H9 (cell line): ENCODE results near the gene UBTF. TPM values are rescaled to one million over a fixed set of nuclear protein-coding genes. Genes with fewer than 3 reads are reported as not detected.

Experiments used
- DNase-seq: peaks from one replicate; pipeline ENCODE4 v3.0.0-alpha.2; 2017
- H2AFZ ChIP-seq: one replicate; pipeline ENCODE4 v1.6.1; 2013; ENCODE audit warnings: mild to moderate bottlenecking, low read length, control low read depth, moderate library complexity
- H2AK5ac ChIP-seq: 2 replicates; pipeline ENCODE4 v1.6.1; 2013; ENCODE audit warnings: low read length, control low read depth, mixed read lengths; ENCODE audit not compliant: insufficient read length
- H2BK120ac ChIP-seq: one replicate; pipeline ENCODE4 v1.6.1; 2013; ENCODE audit warnings: low read depth, mild to moderate bottlenecking, low read length, control low read depth, inconsistent platforms; ENCODE audit not compliant: poor library complexity, severe bottlenecking
- H2BK12ac ChIP-seq: 2 replicates; pipeline ENCODE4 v1.6.1; 2013; ENCODE audit warnings: low read length, control low read depth, mixed read lengths, low read depth; ENCODE audit not compliant: insufficient read length
- H2BK15ac ChIP-seq: 2 replicates; pipeline ENCODE4 v1.6.1; 2013; ENCODE audit warnings: low read depth, low read length, control low read depth
- H2BK20ac ChIP-seq: one replicate; pipeline ENCODE4 v1.6.1; 2013; ENCODE audit warnings: low read depth, mild to moderate bottlenecking, low read length, control low read depth, inconsistent platforms; ENCODE audit not compliant: poor library complexity, severe bottlenecking
- H2BK5ac ChIP-seq: 2 replicates; pipeline ENCODE4 v1.6.1; 2013; ENCODE audit warnings: low read length, control low read depth, mixed read lengths; ENCODE audit not compliant: insufficient read length
- H3K14ac ChIP-seq: 2 replicates; pipeline ENCODE4 v1.6.1; 2013; ENCODE audit warnings: low read length, control low read depth; ENCODE audit not compliant: insufficient read depth
- H3K18ac ChIP-seq: 2 replicates; pipeline ENCODE4 v1.6.1; 2013; ENCODE audit warnings: low read depth, mild to moderate bottlenecking, mixed read lengths, low read length, control low read depth; ENCODE audit not compliant: insufficient read length
- H3K23ac ChIP-seq: 2 replicates; pipeline ENCODE4 v1.6.1; 2013; ENCODE audit warnings: low read length, control low read depth, mixed read lengths, low read depth; ENCODE audit not compliant: insufficient read length
- H3K23me2 ChIP-seq: 2 replicates; pipeline ENCODE4 v1.6.1; 2013; ENCODE audit warnings: low read depth, mild to moderate bottlenecking, mixed read lengths, low read length, control low read depth; ENCODE audit not compliant: insufficient read length, poor library complexity, severe bottlenecking
- H3K27ac ChIP-seq: 2 replicates; pipeline ENCODE4 v1.5.1; 2013; ENCODE audit warnings: low read length, control low read depth, mixed read lengths, low read depth; ENCODE audit not compliant: insufficient read length
- H3K27me3 ChIP-seq: 2 replicates; pipeline ENCODE4 v1.6.1; 2013; ENCODE audit warnings: low read length, control low read depth, inconsistent platforms; ENCODE audit not compliant: insufficient read depth
- H3K4ac ChIP-seq: 2 replicates; pipeline ENCODE4 v1.6.1; 2013; ENCODE audit warnings: low read depth, mild to moderate bottlenecking, control low read depth, inconsistent platforms, low read length, moderate library complexity
- H3K4me1 ChIP-seq: 2 replicates; pipeline ENCODE4 v1.6.1; 2013; ENCODE audit warnings: low read length, control low read depth, inconsistent platforms; ENCODE audit not compliant: insufficient read depth
- H3K4me2 ChIP-seq: 2 replicates; pipeline ENCODE4 v1.6.1; 2013; ENCODE audit warnings: low read length, control low read depth, mixed read lengths; ENCODE audit not compliant: insufficient read length, insufficient read depth
- H3K56ac ChIP-seq: 2 replicates; pipeline ENCODE4 v1.6.1; 2013; ENCODE audit warnings: low read depth, mild to moderate bottlenecking, mixed read lengths, low read length, control low read depth; ENCODE audit not compliant: insufficient read length
- H3K79me1 ChIP-seq: 2 replicates; pipeline ENCODE4 v1.6.1; 2013; ENCODE audit warnings: low read depth, mild to moderate bottlenecking, moderate library complexity, low read length, control low read depth, inconsistent platforms; ENCODE audit not compliant: insufficient read depth, poor library complexity, severe bottlenecking
- H3K79me2 ChIP-seq: 2 replicates; pipeline ENCODE4 v1.6.1; 2013; ENCODE audit warnings: low read length, control low read depth, inconsistent platforms; ENCODE audit not compliant: insufficient read depth
- H3K9ac ChIP-seq: 2 replicates; pipeline ENCODE4 v1.6.1; 2013; ENCODE audit warnings: low read length, control low read depth, mixed read lengths; ENCODE audit not compliant: insufficient read length; ENCODE audit errors: extremely low read depth
- H3K9me3 ChIP-seq: one replicate; pipeline ENCODE4 v1.6.1; 2013; ENCODE audit warnings: low read depth, low read length, inconsistent platforms; ENCODE audit not compliant: control insufficient read depth
- H3T11ph ChIP-seq: one replicate; pipeline ENCODE4 v1.6.1; 2013; ENCODE audit warnings: mild to moderate bottlenecking, low read length, control low read depth, inconsistent platforms
- H4K20me1 ChIP-seq: one replicate; pipeline ENCODE4 v1.6.1; 2013; ENCODE audit not compliant: control insufficient read depth, insufficient read length, insufficient read depth
- H4K5ac ChIP-seq: 2 replicates; pipeline ENCODE4 v1.6.1; 2013; ENCODE audit warnings: low read depth, mild to moderate bottlenecking, mixed read lengths, low read length, control low read depth; ENCODE audit not compliant: insufficient read length
- H4K8ac ChIP-seq: replicated peaks from 2 replicates; pipeline ENCODE4 v1.6.1; 2013; ENCODE audit warnings: low read length, control low read depth, mixed read lengths, low read depth; ENCODE audit not compliant: insufficient read length
- H4K91ac ChIP-seq: 2 replicates; pipeline ENCODE4 v1.6.1; 2013; ENCODE audit warnings: low read depth, mild to moderate bottlenecking, moderate library complexity, mixed read lengths, low read length, control low read depth; ENCODE audit not compliant: insufficient read length
- H3K27ac Mint-ChIP-seq, 3 experiments: 2 replicates in 2 of 3; 3 replicates in 1 of 3; pipeline ENCODE4 v1.8.0; 2020 to 2021; ENCODE audit warnings: mixed read lengths in 3 of 3, mild to moderate bottlenecking in 1 of 3, moderate library complexity in 1 of 3
- H3K27me3 Mint-ChIP-seq: 2 replicates; pipeline ENCODE4 v1.8.0; 2021; ENCODE audit warnings: low read depth, mild to moderate bottlenecking, moderate library complexity, mixed read lengths
- H3K36me3 Mint-ChIP-seq, 3 experiments: 2 replicates in 2 of 3; 3 replicates in 1 of 3; pipeline ENCODE4 v1.8.0; 2020 to 2021; ENCODE audit warnings: low read depth in 3 of 3, mixed read lengths in 3 of 3; ENCODE audit not compliant: insufficient read depth in 1 of 3
- H3K4me1 Mint-ChIP-seq, 2 experiments: 2 replicates each; pipeline ENCODE4 v1.8.0; 2020; ENCODE audit warnings: mixed read lengths in 2 of 2
- H3K4me3 Mint-ChIP-seq, 2 experiments: 2 replicates in 1 of 2; 3 replicates in 1 of 2; pipeline ENCODE4 v1.8.0; 2020 to 2021; ENCODE audit warnings: mild to moderate bottlenecking in 2 of 2, mixed read lengths in 2 of 2, moderate library complexity in 1 of 2
- H3K9me3 Mint-ChIP-seq, 2 experiments: 2 replicates in 1 of 2; 3 replicates in 1 of 2; pipeline ENCODE4 v1.8.0; 2020; ENCODE audit warnings: mild to moderate bottlenecking in 2 of 2, mixed read lengths in 2 of 2, moderate library complexity in 1 of 2
- WGBS: extraction: QIAGEN DNeasy Blood & Tissue Kit; methylation state at CpG from one replicate; pipeline ENCODE4 v1.1.7; 2013; ENCODE audit warnings: missing lambda C conversion rate, low lambda C conversion rate, mixed read lengths; ENCODE audit not compliant: insufficient read length; ENCODE audit errors: extremely low coverage; 5-methylcytosine and 5-hydroxymethylcytosine counted together
- total RNA-seq: library from RNA; stranded (reverse); gene quantifications from 2 replicates; pipeline ENCODE4 v1.2.1, GENCODE V29; 2021
- TF ChIP-seq, protein P1 (sequence below): fragments of 200-600 bp; sonication (generic); conservative IDR thresholded peaks from 3 replicates; pipeline ENCODE4 v1.8.0; 2021; ENCODE audit warnings: antibody characterized with exemption, mild to moderate bottlenecking

Gene UBTF
- total RNA-seq, 1 experiment from 2014 or later, result 151 TPM

DNA sequence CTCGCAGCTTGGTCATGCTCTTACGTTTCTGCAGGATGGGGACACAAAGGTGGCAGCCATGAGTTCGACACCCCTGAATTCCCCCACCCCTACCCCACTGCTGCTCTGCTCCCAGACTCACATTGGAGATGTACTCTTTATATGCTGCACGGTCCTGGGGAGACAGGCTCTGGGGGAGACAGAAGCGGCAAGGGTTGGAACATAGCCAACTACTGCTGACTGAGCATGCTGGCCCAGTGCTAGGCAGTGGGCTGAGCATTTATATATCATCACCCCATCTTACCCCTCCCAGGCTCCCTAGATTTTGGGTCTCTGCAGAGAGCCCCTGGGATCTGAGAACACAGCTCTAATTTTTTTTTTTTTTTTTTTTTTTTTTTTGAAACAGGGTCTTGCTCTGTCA, 11.7 kb downstream of the UBTF start:
- Histone ChIP-seq H3K18ac (no peak overlapping the region), H3K4me1 (no peaks in the 10 kb centered on the region), H3K56ac (no peak overlapping the region), H4K5ac (no peak overlapping the region), H3K4ac (no peak overlapping the region), H3T11ph (no peak overlapping the region), H3K79me1 (no peaks in the 10 kb centered on the region), H3K9ac (no peak overlapping the region), H3K27me3 (no peaks in the 10 kb centered on the region), H3K14ac (no peak overlapping the region), H2BK12ac (no peak overlapping the region), H2AK5ac (no peak overlapping the region), H3K23ac (no peak overlapping the region), H3K27ac (no peak overlapping the region), H3K79me2 (no peaks in the 10 kb centered on the region), H2BK20ac (no peak overlapping the region), H4K8ac (no peak overlapping the region), H2BK15ac (no peak overlapping the region), H2BK5ac (no peak overlapping the region), H2BK120ac (no peak overlapping the region), H4K20me1 (no peaks in the 10 kb centered on the region), H3K4me2 (no peak overlapping the region), H2AFZ (no peak overlapping the region), H4K91ac (no peak overlapping the region), H3K23me2 (no peaks in the 10 kb centered on the region), H3K9me3 (no peaks in the 10 kb centered on the region)
- TF ChIP-seq, protein P1, sequence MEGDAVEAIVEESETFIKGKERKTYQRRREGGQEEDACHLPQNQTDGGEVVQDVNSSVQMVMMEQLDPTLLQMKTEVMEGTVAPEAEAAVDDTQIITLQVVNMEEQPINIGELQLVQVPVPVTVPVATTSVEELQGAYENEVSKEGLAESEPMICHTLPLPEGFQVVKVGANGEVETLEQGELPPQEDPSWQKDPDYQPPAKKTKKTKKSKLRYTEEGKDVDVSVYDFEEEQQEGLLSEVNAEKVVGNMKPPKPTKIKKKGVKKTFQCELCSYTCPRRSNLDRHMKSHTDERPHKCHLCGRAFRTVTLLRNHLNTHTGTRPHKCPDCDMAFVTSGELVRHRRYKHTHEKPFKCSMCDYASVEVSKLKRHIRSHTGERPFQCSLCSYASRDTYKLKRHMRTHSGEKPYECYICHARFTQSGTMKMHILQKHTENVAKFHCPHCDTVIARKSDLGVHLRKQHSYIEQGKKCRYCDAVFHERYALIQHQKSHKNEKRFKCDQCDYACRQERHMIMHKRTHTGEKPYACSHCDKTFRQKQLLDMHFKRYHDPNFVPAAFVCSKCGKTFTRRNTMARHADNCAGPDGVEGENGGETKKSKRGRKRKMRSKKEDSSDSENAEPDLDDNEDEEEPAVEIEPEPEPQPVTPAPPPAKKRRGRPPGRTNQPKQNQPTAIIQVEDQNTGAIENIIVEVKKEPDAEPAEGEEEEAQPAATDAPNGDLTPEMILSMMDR, result no peak
- WGBS, result no CpG with 5 or more reads among the region's 5 CpGs
- Mint-ChIP-seq H3K4me1 (peaks cover 16 to 39% of the 10 kb centered on the region in 2 experiments), H3K27ac (no peak overlapping the region), H3K9me3 (no peaks in the 10 kb centered on the region), H3K36me3 (peaks cover 23 to 62% (median 46%) of the 10 kb centered on the region in 3 experiments), H3K4me3 (no peak overlapping the region), H3K27me3 (no peaks in the 10 kb centered on the region)
- DNase-seq, result no peak
